GM12864 (cell line): ENCODE data around the gene TWF2.

Experiments
- DNase-seq: peaks from one replicate; pipeline ENCODE4 v3.0.0-alpha.2; 2011; ENCODE audit warnings: low read depth
- H3K4me3 ChIP-seq: 2 replicates; pipeline ENCODE4 v1.5.1; 2011; ENCODE audit warnings: mild to moderate bottlenecking, low read depth, low read length, control low read depth
- CTCF ChIP-seq: IDR thresholded peaks from 2 replicates; pipeline ENCODE4 v1.5.1; 2011; ENCODE audit warnings: low read depth, mild to moderate bottlenecking, moderate library complexity, low read length, control low read depth, inconsistent platforms; ENCODE audit errors: missing control alignments

Gene TWF2

GRCh38 chr3:52202384-52203077 lies 36.4 kb downstream of the TWF2 start:
- H3K4me3 ChIP-seq, result no peak overlapping the region; the same call in 1 of the 2 replicates

GRCh38 chr3:52200981-52201679 lies 37.8 kb downstream of the TWF2 start:
- no peak overlapping the region for H3K4me3 ChIP-seq
- TF ChIP-seq CTCF, result no peak
- no peak for DNase-seq

More at GRCh38 chr3:52202384-52203077, 36.4 kb downstream of the TWF2 start:
- no peak for TF ChIP-seq CTCF
- DNase-seq, result peak; percentile 26

- DNase-seq, result no peak
- TF ChIP-seq CTCF, result no peak
- peak overlapping the region; percentile 80 for H3K4me3 ChIP-seq
Observed at GRCh38 chr3:52198643-52199608, 40.0 kb downstream of the TWF2 start.

GRCh38 chr3:52197842-52198625 lies 40.9 kb downstream of the TWF2 start, which contains the start of gene ALAS1:
Gene ALAS1 (plus strand): TSS chr3:52198160. CDS start chr3:52199242, 1,082 bp downstream.
- DNase-seq, result peak; percentile 69
- no peak for TF ChIP-seq CTCF
- H3K4me3 ChIP-seq, result peak within 1 kb of the TSS; percentile 80

- H3K4me3 ChIP-seq, result peak overlapping the region; percentile 80
- no peak for TF ChIP-seq CTCF
- DNase-seq, result no peak
Observed at GRCh38 chr3:52197499-52197841, 41.5 kb downstream of the TWF2 start.

- no peak for DNase-seq
- TF ChIP-seq CTCF, result no peak
- H3K4me3 ChIP-seq, result no peak overlapping the region
Observed at GRCh38 chr3:52196977-52197376, 42.0 kb downstream of the TWF2 start.
